HG02970 (cell line): ENCODE data around the gene IFRD2.

ENCODE experiments used
- ATAC-seq: cut with Tn5 transposase; IDR thresholded peaks from one replicate; pipeline ENCODE4 v1.9.1; 2021; ENCODE audit warnings: mild to moderate bottlenecking, moderate library complexity, moderate number of reproducible peaks; ENCODE audit not compliant: unreplicated experiment, low FRiP score

IFRD2 gene, protein sequence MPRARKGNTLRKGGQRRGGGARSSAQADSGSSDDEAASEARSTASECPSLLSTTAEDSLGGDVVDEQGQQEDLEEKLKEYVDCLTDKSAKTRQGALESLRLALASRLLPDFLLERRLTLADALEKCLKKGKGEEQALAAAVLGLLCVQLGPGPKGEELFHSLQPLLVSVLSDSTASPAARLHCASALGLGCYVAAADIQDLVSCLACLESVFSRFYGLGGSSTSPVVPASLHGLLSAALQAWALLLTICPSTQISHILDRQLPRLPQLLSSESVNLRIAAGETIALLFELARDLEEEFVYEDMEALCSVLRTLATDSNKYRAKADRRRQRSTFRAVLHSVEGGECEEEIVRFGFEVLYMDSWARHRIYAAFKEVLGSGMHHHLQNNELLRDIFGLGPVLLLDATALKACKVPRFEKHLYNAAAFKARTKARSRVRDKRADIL

DNA sequence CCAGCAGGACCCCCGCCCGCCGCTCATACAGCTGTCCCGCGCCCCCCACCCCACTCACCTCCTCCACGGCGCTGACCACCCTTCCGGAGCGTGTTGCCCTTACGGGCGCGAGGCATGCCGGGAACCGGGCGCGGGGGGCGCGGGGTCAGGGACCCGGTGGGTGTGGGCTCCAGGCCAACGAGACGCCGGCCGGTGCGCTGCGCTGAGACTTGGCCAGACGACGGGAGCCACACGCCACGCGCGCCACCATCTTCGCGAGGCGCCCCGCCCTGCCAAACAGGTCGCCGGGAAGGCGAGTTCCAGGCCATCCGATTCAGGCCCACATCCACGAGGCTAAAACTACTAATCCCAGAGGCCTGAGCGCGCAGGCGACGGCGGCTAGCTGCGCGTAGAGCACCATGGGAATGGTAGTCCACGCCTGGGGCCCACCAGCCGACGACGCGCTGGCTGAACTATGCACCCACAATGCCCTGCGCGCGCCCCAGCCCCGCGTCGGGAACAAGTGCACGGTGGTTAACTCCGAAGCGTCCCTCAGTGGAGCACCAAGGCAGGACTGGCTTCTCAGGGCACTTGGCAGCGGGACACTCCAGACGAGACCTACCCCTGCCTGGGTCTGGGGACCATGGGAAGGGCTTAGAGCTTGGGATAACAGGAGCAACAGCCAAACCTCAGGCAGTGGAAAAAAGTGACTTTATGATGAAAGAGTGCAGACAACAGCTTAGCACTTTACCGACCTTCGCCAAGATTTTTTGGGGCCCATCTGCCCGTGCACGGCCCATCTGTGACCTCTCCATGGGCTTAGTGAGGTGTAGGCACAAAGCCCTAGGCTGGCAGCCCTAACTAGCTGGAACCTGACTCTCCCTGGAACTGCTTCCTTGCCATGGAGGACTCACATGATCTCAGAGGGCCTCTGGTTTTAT is at the start of gene IFRD2:
Gene IFRD2 (minus strand): TSS at position 271 of the 920 bp plus-strand sequence. CDS start 155 bp downstream, at position 116.
- peak; percentile 92 for ATAC-seq

DNA sequence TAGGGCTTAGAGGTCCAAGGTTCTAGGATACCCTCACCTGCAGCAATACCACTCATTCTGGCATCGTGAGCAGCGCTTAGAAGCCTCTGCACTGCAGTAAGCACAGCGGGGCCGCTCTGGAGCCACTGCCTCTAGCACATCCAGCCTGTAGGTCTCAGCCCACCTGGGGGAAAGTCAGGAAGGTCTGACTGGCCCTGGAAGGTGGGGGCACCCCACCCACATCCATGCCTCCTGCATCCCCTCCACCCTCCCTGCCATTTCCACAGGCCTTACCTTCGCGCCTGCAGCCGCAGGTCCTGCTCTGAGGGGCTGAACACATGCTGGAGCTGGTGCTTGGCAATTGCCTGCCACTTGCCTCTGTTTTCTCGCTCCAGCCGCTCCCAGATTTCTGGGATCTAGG is 49.3 kb upstream of the IFRD2 start:
- ATAC-seq: no peak

DNA sequence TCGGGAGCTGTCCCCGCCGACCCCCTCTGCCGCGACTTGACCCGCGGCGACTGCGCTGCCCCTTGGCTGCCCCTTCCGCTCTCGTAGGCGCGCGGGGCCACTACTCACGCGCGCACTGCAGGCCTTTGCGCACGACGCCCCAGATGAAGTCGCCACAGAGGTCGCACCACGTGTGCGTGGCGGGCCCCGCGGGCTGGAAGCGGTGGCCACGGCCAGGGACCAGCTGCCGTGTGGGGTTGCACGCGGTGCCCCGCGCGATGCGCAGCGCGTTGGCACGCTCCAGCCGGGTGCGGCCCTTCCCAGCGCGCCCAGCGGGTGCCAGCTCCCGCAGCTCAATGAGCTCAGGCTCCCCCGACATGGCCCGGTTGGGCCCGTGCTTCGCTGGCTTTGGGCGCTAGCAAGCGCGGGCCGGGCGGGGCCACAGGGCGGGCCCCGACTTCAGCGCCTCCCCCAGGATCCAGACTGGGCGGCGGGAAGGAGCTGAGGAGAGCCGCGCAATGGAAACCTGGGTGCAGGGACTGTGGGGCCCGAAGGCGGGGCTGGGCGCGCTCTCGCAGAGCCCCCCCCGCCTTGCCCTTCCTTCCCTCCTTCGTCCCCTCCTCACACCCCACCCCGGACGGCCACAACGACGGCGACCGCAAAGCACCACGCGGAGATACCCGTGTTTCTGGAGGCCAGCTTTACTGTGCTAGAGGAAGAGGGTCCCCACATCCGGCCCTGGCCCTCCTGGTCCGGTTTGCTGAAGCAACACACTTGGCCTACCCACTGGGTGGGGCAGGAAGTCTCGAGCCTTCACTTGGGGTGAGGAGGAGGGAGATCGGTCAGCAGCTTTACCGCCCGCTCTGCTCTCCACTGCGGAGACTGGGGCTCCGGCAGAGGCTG is 48.5 kb upstream of the IFRD2 start, which contains the start of gene RASSF1:
Gene RASSF1 (minus strand): TSS at position 389 of the 882 bp plus-strand sequence. CDS start 31 bp downstream, at position 358.
- no peak for ATAC-seq

DNA sequence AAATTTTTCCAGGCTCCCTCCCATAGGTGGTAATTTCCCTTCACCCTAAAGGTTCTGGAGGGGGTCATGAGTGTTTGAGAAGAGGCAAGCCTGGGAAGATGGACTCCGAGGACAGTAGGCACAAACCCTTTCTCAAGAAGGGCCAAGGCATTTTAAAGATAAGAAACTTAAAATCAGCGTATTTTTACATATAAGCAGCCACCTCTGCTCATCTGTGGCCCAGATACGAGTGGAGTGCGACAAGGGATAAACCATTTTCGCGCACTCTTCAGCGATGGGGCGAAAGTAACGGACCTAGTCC is 47.9 kb upstream of the IFRD2 start:
- no peak for ATAC-seq

DNA sequence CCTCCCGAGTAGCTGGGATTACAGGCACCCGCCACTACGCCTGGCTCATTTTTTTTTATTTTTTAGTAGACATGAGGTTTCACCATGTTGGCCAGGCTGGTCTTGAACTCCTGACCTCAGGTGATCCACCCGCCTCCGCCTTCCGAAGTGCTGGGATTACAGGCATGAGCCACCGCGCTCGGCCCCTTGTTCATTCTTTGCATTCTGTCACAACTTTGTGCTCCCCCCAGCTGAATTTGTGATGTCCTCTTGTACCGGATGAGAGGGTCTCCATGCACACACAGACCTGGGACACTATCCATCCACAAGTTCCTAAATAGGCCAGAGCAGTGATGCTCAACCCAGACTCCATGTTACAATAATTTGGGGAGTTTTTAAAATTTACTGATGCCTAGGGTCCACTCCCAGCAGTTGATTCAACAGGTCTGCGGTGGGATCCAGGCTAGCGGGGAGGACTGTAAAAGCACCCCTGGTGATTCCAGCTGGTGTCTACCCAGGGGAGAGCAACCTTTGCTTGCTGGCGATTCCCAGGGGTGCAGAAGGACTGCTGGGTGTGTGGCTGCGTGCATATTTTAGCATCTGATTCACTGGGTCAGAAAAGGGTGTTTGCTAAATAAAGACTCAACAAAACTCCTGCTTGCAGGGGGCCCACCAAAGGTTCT is 47.4 kb upstream of the IFRD2 start:
- no peak for ATAC-seq

DNA sequence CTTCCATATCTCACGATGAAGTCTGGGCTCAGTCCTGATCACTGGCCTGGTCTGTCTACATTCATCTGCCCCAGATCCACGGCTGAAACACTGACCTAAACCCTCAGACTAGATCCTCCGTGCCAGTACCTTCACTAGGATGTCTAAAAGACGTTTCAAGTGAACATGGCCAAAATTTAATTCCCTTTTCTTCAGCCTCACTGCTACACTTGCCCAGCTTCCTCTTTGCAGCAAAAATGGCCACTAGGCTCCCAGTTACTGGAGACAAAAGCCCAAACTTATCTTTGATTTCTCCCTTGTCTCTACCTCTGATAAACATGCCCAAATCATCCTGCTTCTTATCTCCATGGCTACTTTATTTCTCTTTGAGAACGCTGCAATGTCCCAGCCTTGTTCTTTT is 46.7 kb upstream of the IFRD2 start:
- no peak for ATAC-seq

DNA sequence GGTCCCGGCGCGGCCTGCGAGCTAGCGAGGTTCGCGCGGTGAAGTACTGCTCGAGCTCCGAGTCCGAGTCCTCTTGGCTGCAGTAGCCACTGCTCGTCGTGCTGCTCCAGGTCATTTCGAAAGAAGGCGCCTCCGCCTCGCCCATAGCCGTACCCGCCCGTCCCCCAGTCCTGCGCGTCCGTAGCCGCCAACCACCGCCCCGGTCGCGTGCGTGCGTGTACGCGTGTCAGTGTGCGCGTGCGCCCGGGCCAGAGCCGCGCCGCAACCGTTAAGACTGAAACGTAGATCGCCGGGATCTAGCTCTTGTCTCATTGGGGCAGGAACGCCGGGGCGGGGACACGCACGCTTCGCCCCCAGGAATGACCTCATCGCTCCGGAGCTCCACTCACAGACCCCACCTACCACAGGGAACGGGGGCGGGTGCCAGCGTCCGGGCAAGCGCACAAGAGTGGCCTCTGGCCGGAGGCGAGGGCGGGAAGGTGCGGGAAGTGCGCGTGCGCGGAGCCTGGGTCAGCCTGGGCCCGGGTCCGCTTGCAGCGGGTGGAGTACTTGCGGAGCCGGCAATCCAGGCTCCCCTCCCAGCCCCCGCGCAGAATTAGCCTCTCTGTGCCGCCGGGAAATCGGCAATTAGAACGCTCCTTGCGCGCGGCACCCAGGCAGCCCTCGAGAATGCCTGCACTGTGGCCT is 45.1 kb upstream of the IFRD2 start:
- ATAC-seq: peak; percentile 85

DNA sequence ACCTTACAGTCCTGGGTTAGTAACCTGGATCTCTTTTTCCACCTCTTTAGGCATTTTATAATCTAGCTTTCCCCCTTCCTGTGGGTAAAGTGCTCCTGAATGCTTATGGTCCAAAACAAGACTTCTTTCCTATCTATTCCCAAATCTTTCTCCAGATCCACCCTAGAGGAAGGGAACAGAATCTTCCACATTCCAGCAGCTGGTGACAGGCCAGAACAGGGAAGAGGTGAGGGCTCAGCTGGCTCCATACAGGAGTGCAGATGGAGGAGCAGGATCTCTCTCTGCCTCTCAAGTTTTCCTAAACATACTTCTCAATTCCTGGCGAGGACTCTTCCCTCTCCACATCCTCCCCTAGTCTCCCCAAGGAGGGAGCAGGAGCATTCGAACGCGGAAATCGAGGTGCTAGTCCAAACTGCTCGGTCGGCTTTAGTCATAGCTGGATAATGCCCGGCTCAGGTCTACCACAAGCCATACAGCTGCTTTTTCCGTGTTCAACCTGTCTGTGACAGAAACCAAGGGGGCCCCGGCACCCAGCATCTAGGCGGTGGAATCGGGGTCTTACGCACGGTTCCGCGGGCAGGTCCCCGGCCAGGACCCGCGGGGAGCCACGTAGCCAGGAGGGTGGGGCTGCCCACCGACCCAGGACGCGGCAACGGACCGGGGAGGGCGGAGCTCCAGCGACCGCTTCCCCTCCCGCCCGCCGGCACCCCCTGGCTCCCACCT is 44.4 kb upstream of the IFRD2 start:
- ATAC-seq: peak; percentile 33

DNA sequence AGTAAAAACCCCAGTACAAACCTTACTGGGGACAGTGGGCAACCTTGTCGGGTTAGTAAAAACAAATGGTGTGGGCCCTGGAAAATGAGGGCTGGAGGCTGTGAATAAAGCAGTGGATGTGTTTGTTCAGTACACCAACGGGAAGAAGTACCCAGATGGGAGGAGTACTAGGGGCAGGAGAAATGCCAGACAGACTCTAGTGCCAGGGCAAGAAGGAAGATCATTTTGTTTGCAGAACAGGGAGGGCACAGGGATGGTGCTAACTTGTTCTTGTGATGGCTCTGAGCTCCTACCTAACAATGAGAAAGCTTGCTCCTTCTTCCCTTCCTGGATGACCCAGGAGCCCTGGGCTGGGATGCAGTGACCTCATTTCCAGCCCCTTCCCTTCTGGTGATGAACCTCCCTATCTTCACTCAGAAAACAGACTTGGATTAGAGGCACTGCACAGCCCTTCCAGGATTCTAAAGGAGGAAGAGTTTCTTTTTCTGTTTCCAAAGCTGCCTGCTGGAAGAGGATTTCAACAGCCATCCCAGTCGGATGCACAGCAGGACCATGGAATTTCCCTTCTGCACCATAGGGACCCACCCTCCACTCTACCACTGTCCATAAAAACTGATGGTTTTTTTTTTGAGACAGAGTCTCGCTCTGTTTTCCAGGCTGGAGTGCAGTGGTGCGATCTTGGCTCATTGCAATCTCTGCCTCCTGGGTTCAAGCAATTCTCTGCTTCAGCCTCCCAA is 42.3 kb upstream of the IFRD2 start:
- no peak for ATAC-seq

DNA sequence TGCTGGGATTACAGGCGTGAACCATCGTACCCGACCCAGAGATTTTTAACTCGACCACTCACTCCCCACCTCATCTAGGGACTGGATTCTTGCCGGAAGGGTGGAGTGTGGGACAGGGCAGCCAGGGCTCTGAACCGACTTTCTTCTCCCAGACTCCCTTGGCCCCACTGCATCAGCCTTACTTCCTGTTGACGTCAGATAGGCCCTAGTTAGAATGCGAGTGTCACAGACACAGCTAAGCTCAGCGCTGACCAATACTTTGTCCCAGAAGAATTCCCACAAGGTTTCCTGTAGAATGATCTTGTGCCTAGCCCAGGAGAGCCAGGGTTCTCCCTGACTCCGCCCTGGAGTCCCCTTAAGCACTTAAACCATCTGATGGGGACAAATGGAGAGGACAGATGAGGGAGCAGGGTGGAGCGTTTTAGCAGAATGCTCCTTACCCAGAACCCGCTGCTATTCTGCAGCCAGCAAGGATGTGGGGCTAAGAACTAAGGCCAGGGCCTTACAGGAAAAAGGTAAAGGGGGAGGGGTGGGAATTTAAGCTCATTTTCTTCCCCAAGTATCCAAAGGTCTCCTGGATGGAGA is 41.6 kb upstream of the IFRD2 start:
- no peak for ATAC-seq

DNA sequence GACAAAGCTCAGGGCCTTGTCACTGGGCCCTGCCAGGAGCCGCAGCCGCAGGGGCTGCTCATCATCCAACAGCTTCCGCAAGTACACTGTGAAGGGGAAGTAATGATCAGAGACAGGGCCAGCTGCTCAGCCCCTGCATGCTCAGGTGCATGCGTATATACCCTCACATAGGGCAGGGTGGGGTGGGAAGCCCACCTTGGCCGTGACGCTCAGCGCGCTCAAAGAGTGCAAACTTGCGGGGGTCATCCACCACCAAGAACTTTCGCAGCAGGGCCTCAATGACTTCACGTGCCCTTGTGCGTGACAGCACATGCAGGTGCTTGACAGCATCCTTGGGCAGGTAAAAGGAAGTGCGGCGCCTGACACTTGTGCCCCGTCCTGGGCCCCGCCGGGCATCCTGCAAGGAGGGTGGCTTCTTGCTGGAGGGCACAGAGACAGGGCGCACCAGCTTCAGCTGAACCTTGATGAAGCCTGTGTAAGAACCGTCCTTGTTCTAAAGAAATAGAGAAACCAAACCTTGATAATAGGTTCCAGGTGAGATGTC is 39.2 kb upstream of the IFRD2 start:
- ATAC-seq: no peak

DNA sequence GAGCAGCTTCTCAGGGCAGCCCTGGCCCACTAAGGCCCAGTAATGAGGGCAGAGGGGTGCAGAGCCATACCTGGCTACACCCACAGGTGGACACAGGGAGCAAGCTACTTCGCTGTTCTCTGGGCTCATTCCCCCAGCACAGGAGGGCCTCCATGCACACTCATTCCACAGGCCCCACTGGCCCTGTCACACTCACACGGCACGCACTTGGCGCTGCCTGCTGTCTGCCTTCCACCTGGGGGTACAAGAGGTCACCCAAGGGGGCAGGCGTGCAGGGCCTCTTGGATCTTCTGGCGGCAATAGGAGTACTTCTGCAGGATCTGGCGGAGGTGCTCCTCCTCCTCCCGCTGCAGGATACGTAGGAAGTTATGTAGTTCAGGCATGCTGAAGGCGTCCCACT is 38.1 kb upstream of the IFRD2 start:
- ATAC-seq: no peak

DNA sequence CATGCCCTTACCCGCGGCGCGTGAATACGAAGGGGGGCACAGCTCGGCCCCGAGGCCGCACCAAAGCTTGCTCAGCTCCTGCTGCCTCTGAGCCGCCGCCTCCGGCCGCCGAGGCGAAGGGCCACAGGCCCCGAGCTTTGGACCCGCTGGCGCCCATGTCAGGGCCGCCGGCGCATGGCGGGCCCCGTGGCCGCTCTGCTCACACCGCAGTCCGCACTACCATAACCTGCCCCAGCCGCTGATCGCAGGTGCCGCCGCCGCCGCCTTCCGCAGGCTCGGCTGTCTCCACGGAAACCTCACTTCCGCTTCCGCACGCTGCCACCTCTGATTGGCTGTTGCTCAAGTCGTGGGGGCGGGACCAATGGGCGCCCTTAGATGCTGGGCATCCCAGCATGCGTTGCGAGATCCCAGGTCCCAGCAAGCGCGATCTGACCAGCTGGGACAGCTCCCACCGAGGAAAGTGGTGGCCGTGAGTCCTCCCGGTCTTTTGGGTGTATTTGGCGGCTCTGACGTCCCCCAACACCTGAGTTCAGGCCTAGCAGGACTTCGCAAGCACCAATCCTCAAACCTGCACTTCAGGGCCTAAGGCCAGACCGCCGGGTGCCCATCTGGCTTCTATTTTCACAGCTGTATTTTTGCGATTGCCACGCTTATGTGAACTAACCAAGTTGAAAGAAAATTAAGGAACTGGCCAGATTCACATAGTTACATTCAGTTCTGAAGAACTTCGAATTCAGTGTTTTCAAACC is 35.9 kb upstream of the IFRD2 start, which contains the start of gene TUSC2:
Gene TUSC2 (minus strand): TSS at position 281 of the 749 bp plus-strand sequence. CDS start 124 bp downstream, at position 157.
- ATAC-seq: peak; percentile 85

DNA sequence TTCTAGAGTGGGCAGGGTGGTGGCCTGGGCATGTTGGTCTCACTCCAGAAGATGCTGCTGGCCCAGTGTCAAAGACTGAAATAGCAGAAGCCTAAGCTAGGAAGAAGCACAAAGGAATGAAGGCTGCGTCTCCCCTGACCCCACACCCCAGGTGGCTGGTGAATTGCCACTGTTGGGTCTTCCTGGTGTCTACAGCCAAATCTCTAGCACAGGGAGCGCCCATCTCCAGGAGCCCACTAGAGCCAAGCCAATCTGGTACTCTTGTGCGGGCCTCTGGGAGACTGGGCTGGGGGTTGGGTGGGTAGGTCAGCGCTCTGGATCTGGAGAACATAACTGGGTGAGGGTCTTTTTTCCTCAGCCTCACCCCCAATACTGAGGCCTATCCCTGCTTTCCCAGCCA is 34.9 kb upstream of the IFRD2 start:
- no peak for ATAC-seq

DNA sequence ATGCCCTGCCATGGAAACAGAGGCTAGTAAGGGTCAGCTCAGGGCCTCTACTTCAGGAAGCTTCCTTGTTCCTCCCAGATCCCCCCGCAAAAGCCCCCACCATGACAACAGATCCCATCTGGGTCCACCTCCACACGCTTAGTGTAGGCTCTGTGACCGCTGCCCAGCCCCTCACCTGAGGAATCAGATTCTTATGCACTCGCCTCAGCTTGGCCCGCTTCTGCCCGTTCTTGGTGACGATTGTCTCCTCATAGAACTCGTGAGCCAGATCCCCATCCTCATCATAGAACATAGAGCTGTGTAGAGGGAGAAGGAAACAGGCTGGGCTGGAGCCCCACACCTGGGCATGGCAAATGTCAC is 33.9 kb upstream of the IFRD2 start:
- ATAC-seq: no peak

DNA sequence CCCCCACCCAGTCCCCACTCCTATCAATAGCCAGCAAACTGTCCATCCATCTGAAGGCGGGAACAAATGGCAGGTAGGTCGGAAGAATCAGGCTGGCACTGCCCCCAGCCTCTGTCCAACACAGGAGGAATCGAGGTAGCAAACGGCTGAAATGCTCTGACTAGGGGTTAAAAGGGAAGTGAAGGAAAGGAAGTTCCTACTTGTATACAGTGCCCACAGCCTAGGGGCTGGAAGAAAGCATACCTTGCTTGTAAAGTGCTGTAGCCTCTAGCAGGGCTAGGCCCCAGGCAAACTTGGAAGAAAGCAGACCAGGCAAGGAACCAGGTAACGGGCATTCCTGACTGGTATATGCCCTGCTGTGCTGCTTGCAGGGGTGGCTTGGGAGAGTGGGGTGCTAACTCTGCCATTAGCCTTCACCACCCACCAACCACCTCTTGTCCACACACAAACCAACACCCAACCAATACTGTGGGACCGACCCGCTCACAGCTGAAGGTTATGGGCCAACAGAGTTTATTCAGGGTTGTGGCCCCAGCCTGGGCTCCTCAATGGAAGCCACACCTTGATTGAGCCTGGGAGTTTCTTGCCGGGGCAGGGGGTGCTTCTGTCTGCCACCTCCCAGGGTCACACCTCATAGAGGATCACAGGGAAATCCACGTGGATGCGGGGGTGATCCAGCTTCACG is 33.4 kb upstream of the IFRD2 start:
- no peak for ATAC-seq
